ENCODE measurements around the gene PNPT1.

The PNPT1 gene

DNA sequence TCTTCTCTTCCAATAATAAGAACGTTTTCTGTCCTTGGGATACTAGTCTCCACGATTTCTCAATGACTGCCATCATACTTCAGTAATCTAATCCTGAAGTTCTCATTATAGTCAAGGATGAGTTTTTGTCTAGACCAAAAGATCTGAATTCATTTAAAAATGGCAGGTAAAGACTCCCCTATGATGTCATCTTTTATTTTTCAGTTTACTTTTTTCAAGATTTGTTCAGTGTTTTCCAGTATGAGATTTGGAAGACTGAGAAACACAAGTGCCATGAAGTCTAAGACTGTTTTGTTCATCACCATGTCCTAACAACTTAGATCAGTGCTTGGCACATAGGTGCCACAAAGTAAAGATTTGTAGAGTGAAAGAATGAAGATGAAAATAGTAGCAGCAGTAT, 40.4 kb downstream of the PNPT1 start:
- in situ Hi-C loops (cut with HindIII; ENCODE audit: low sequenced_read_pairs), result no loop called here
- DNase-seq (ENCODE audit: low read depth, low spot score), result no peak
- TF ChIP-seq, protein P1, sequence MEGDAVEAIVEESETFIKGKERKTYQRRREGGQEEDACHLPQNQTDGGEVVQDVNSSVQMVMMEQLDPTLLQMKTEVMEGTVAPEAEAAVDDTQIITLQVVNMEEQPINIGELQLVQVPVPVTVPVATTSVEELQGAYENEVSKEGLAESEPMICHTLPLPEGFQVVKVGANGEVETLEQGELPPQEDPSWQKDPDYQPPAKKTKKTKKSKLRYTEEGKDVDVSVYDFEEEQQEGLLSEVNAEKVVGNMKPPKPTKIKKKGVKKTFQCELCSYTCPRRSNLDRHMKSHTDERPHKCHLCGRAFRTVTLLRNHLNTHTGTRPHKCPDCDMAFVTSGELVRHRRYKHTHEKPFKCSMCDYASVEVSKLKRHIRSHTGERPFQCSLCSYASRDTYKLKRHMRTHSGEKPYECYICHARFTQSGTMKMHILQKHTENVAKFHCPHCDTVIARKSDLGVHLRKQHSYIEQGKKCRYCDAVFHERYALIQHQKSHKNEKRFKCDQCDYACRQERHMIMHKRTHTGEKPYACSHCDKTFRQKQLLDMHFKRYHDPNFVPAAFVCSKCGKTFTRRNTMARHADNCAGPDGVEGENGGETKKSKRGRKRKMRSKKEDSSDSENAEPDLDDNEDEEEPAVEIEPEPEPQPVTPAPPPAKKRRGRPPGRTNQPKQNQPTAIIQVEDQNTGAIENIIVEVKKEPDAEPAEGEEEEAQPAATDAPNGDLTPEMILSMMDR (IDR thresholded peaks at IDR 0.05; ENCODE audit: low read depth, low read length), result no peak
- H3K4me3 ChIP-seq (ENCODE audit: low read depth, low read length), result no peak overlapping the region

DNA sequence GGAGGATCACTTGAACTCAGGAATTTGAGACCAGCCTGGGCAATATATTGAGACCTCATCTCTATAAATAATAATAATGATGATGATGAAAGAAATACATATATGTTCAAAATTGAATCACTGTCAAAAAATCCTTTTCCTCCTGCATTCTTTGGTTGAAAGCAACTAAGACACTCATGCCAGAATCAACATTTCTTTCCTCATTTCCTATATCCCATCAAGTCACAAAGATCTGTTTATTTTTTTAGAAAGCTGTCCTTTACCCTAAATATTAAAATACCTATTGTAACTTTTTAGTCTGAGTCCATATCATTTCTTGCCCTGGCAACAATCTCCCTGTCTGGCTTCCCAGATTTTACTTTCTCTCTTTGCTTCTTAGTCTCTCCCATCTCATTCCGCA, 44.4 kb downstream of the PNPT1 start:
- no peak overlapping the region for H3K4me3 ChIP-seq (ENCODE audit: low read depth, low read length)
- TF ChIP-seq, protein P1 (IDR thresholded peaks at IDR 0.05; ENCODE audit: low read depth, low read length), result no peak
- no peak for DNase-seq (ENCODE audit: low read depth, low spot score)
- in situ Hi-C loops (cut with HindIII; ENCODE audit: low sequenced_read_pairs), result no loop called here

DNA sequence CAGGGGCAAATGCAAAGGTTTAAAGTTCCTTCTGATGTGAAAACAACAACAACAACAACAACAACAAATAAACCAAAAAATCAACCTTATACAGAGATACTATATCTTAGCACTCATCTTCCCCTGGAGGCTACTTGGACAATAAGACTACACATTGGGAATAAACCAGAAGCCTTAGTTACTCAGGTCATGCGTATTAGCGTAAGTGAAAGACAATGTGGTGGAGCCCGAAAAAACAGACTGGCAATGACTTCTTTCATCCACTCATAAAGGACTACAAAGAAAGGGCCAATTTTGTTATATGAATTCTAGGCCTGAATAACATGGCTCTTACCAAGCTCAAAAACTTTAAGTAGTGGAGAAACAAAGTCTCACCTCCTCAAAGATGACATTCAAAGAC, 56.8 kb downstream of the PNPT1 start:
- no peak for DNase-seq (ENCODE audit: low read depth, low spot score)
- TF ChIP-seq, protein P1 (IDR thresholded peaks at IDR 0.05; ENCODE audit: low read depth, low read length), result no peak
- in situ Hi-C loops (cut with HindIII; ENCODE audit: low sequenced_read_pairs), result no loop called here
- H3K4me3 ChIP-seq (ENCODE audit: low read depth, low read length), result no peak overlapping the region

DNA sequence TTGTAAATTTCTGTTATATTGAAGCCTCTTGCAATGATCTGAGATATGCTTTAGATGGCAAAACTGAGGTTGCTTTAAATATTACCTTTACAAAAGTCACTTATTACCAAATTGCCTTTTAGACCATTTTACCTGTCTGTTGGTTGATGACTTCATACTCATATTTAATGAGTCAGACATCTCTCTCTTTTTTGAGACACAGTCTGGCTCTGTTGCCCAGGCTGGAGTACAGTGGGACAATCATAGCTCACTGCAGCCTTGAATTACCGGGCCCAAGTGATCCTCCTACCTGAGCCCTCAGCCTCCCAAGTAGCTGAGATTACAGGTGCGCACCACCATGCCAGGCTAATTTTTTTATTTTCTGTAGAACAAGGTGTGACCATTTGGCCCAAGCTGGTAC, 64.7 kb downstream of the PNPT1 start:
- in situ Hi-C loops (cut with HindIII; ENCODE audit: low sequenced_read_pairs), result no loop called here
- TF ChIP-seq, protein P1 (IDR thresholded peaks at IDR 0.05; ENCODE audit: low read depth, low read length), result no peak
- no peak for DNase-seq (ENCODE audit: low read depth, low spot score)
- no peak overlapping the region for H3K4me3 ChIP-seq (ENCODE audit: low read depth, low read length)

DNA sequence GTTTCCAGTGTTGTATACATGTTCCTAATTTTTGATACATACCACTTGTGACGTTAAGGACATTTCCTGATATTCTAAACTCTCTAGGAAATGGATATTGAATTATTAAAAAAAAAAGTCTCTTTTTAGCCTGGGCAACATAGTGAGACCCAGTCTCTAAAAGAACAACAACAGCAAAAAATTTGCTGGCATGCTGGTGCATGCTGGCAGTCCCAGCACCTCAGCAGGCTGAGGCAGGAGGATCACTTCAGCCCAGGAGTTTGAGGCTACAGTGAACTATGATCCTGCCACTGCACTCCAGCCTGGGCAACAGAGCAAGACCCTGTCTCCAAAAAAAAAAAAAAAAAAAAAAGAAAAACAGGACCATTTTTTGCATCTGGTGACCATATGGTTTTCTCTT, 65.7 kb downstream of the PNPT1 start:
- in situ Hi-C loops (cut with HindIII; ENCODE audit: low sequenced_read_pairs), result no loop called here
- H3K4me3 ChIP-seq (ENCODE audit: low read depth, low read length), result no peak overlapping the region
- no peak for DNase-seq (ENCODE audit: low read depth, low spot score)
- TF ChIP-seq, protein P1 (IDR thresholded peaks at IDR 0.05; ENCODE audit: low read depth, low read length), result no peak

DNA sequence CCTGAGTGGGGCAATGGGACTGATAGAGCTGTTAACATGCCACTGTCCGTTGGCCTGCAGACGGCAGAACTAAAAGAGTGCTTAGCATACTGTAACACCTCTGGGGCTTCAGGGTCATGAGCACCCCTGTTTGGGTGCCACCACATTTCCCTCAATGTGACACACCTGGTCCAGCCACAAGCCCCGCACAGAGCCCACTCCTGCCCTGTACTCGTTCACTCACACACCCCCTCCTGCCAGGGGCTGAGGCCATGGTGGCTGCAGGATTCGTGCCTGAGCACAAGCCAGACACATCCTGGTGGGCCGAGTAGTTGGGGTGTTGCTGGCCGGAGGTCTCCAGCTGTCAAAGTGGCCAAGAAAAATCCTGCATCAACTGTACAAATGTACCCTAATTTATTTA, 71.8 kb downstream of the PNPT1 start:
- H3K4me3 ChIP-seq (ENCODE audit: low read depth, low read length), result no peak overlapping the region
- DNase-seq (ENCODE audit: low read depth, low spot score), result no peak
- TF ChIP-seq, protein P1 (IDR thresholded peaks at IDR 0.05; ENCODE audit: low read depth, low read length), result no peak
- in situ Hi-C loops (cut with HindIII; ENCODE audit: low sequenced_read_pairs), result no loop called here
